ENCODE measurements around the gene EIF2S3. TPM values are rescaled to one million over a fixed set of nuclear protein-coding genes. Genes with fewer than 3 reads are reported as not detected.

The EIF2S3 gene
- total RNA-seq, 3 donors from 2014 or later: 95.5 to 150 (median 129) TPM

GRCh38 chrX:24026432-24026831, 28.3 kb upstream of the EIF2S3 start:
- peaks cover 0 to 30% of the 10 kb centered on the region in 2 donors for H3K27me3 ChIP-seq
- no peaks in the 10 kb centered on the region for H3K9me3 ChIP-seq
- peak overlapping the region; percentile 72 to 74 (median 74) for H3K4me3 ChIP-seq
- H3K4me1 ChIP-seq: no peaks in the 10 kb centered on the region
- intact Hi-C loops (cut with DNase I; ENCODE audit: low total_unique reads): loop anchor here (5.0 kb wide), 1 partner anchor 119 kb away; the partner anchor contains the start of genes APOO and CXorf58
- no peaks in the 10 kb centered on the region for H3K36me3 ChIP-seq
- DNase-seq (ENCODE audit: low spot score in 2 of 2): no peak
- H3K27ac ChIP-seq: peak overlapping the region; percentile 95 to 99
- no peak for TF ChIP-seq POLR2A (IDR thresholded peaks at IDR 0.05)
- TF ChIP-seq CTCF (IDR thresholded peaks at IDR 0.05): no peak
- no peak for TF ChIP-seq POLR2AphosphoS5 (IDR thresholded peaks at IDR 0.05)

- no peaks in the 10 kb centered on the region for H3K9me3 ChIP-seq
- H3K4me3 ChIP-seq: peak within 1 kb of the TSS; percentile 72 to 74 (median 74)
- intact Hi-C loops (cut with DNase I; ENCODE audit: low total_unique reads): loop anchor here (5.0 kb wide), 1 partner anchor 120 kb away; the partner anchor contains the start of genes APOO and CXorf58
- no peaks in the 10 kb centered on the region for H3K36me3 ChIP-seq
- peak within 1 kb of the TSS; percentile 95 to 99 for H3K27ac ChIP-seq
- DNase-seq (ENCODE audit: low spot score in 2 of 2): no peak
- H3K27me3 ChIP-seq: peaks cover 0 to 30% of the 10 kb centered on the region in 2 donors
- TF ChIP-seq POLR2AphosphoS5 (IDR thresholded peaks at IDR 0.05) (no peak), POLR2A (IDR thresholded peaks at IDR 0.05) (no peak), CTCF (IDR thresholded peaks at IDR 0.05) (no peak)
- no peaks in the 10 kb centered on the region for H3K4me1 ChIP-seq
These were observed 27.7 kb upstream of the EIF2S3 start, which contains the start of gene KLHL15 for GRCh38 chrX:24027086-24027485. Gene KLHL15, minus strand, starts transcription at chrX:24027186. Its CDS starts 20,493 bp downstream, at chrX:24006693.

GRCh38 chrX:24027985-24028384, 26.8 kb upstream of the EIF2S3 start:
- Histone ChIP-seq H3K4me1 (no peaks in the 10 kb centered on the region), H3K27me3 (peaks cover 0 to 34% of the 10 kb centered on the region in 2 donors), H3K9me3 (no peaks in the 10 kb centered on the region), H3K4me3 (no peak overlapping the region), H3K27ac (no peak overlapping the region), H3K36me3 (no peaks in the 10 kb centered on the region)
- DNase-seq (ENCODE audit: low spot score in 2 of 2): no peak
- TF ChIP-seq POLR2A (IDR thresholded peaks at IDR 0.05) (no peak), CTCF (IDR thresholded peaks at IDR 0.05) (no peak), POLR2AphosphoS5 (IDR thresholded peaks at IDR 0.05) (no peak)
- intact Hi-C loops (cut with DNase I; ENCODE audit: low total_unique reads): loop anchor here (5.0 kb wide), 1 partner anchor 121 kb away; the partner anchor contains the start of genes APOO and CXorf58

GRCh38 chrX:24030597-24030996, 24.2 kb upstream of the EIF2S3 start:
- intact Hi-C loops (cut with DNase I; ENCODE audit: low total_unique reads): no loop called here
- no peak for TF ChIP-seq POLR2A (IDR thresholded peaks at IDR 0.05)
- TF ChIP-seq POLR2AphosphoS5 (IDR thresholded peaks at IDR 0.05): no peak
- Histone ChIP-seq H3K36me3 (no peaks in the 10 kb centered on the region), H3K4me3 (no peak overlapping the region), H3K4me1 (no peaks in the 10 kb centered on the region), H3K27ac (no peak overlapping the region), H3K27me3 (peaks cover 0 to 47% of the 10 kb centered on the region in 2 donors), H3K9me3 (no peaks in the 10 kb centered on the region)
- DNase-seq (ENCODE audit: low spot score in 2 of 2): no peak

GRCh38 chrX:24034485-24034884, 20.3 kb upstream of the EIF2S3 start:
- intact Hi-C loops (cut with DNase I; ENCODE audit: low total_unique reads): no loop called here
- no peak for DNase-seq (ENCODE audit: low spot score in 2 of 2)
- Histone ChIP-seq H3K4me1 (no peaks in the 10 kb centered on the region), H3K36me3 (no peaks in the 10 kb centered on the region), H3K9me3 (no peaks in the 10 kb centered on the region), H3K4me3 (no peak overlapping the region), H3K27ac (no peak overlapping the region), H3K27me3 (peaks cover 0 to 28% of the 10 kb centered on the region in 2 donors)
- TF ChIP-seq POLR2A (IDR thresholded peaks at IDR 0.05) (no peak), CTCF (IDR thresholded peaks at IDR 0.05) (no peak), POLR2AphosphoS5 (IDR thresholded peaks at IDR 0.05) (no peak)

Measured in breast epithelium (tissue), 4 donors.